ENCODE measurements around the gene FTCDNL1.

The FTCDNL1 gene

DNA sequence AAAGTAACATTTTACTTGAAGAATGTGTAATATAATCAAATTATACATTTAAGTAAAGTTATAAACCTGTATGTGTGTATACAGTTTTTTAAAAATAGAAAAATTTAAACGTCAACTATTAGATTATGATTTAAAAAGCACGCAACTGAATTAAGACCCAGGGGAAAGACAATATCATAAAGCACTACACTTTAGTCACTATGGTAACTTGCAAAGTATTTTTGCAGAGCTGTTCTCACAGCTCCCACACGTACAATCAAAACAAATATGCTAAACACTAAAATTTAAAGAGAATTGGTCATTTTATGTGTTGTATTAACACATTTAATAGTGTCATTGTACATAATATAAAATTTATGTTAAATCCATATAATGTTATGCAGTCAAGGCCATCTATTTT, 59.7 kb downstream of the FTCDNL1 start:
- no peak for DNase-seq (ENCODE audit: low read depth)

DNA sequence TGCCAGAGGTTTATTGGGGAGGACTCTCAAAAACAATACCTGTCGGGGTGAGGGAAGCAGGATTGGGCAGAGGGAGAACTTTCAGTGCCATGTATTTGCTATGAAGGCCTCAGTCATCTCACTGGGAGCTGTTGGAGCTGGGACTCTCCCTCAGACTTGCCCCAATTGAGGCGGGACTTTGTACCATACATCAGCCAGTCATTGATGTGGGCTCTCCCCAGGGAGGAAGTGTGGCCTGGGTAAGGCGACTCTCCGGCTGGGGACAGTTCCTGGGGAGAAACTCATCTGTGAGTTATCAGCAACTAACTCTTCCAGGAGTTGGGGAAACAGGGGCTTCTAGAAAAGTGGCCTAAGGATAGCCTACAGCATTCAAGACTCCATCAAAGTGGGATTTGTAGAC, 66.5 kb downstream of the FTCDNL1 start:
- no peak for DNase-seq (ENCODE audit: low read depth)

GRCh38 chr2:199779589-199779988, 71.4 kb downstream of the FTCDNL1 start:
- DNase-seq (ENCODE audit: low read depth): no peak

- no peak for DNase-seq (ENCODE audit: low read depth)
These were observed 72.3 kb downstream of the FTCDNL1 start for GRCh38 chr2:199778655-199779054.

DNA sequence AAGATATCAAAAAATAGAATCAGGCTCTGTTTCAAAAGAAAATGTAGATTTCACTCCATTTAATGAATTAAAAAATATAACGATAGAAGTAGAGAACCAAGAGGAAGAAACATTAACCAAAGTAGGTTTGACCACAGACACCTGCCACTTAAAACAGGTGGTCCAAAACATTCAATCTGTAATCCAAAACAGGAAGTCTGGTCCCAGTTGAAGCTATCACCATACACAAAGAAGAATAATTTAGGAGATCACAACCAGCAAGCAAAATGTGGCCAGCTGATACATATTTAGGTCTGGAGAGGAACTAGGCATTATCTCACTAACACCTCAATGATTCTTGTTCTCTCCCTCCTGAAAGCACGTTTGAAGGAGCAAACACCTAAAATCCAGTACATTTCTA, 73.1 kb downstream of the FTCDNL1 start:
- DNase-seq (ENCODE audit: low read depth): no peak

- no peak for DNase-seq (ENCODE audit: low read depth)
These were observed 73.7 kb downstream of the FTCDNL1 start for GRCh38 chr2:199777315-199777714.

DNA sequence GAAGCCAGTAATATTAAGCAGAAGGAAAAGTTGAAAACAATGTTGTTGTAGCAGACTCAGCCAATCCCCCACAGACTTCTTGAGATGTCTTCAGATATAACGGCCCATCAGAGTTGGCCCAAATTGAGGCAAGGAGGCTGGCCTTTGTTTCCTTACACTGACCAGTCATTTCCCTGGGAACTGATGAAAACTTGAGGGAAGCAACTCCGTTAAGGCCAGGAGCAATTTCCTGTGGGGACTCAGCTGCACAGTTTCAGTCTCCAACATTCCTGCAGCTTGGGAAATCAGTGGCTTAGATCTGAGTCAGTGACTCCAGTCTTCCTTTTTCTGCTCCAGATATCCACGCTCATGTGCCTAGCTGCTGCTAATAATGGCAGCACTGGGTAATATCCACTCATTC, 75.7 kb downstream of the FTCDNL1 start:
- no peak for DNase-seq (ENCODE audit: low read depth)

- no peak for DNase-seq (ENCODE audit: low read depth)
These were observed 78.7 kb downstream of the FTCDNL1 start for GRCh38 chr2:199772035-199772976.

GRCh38 chr2:199770716-199771115, 80.3 kb downstream of the FTCDNL1 start:
- DNase-seq (ENCODE audit: low read depth): no peak

GRCh38 chr2:199765646-199766045, 85.3 kb downstream of the FTCDNL1 start:
- DNase-seq (ENCODE audit: low read depth): no peak

DNA sequence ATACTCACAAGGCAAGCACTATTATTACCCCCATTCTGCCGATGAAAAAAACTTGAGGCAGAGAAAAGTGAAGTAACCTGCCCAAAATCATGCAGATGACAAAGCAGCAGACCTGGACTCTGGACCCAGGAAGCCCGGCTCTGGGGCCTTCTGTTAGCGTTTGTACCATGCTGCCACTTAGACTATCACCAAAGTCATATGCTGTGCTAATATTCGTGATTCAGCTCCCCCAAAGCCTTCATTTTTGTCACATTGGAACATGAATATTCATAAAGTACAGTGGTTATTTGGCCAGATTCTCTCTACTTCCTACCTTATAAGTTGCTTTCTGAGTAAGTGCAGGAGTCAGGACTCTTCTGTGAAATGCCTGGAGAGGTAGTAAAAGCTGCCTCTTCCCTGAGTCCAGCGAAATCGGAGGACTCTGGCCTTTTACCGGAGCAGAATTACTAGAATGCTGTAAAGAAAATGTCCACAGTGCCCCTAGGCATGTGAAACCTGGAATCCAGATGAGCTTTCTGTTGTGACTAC, 86.7 kb downstream of the FTCDNL1 start:
- no peak for DNase-seq (ENCODE audit: low read depth)

DNA sequence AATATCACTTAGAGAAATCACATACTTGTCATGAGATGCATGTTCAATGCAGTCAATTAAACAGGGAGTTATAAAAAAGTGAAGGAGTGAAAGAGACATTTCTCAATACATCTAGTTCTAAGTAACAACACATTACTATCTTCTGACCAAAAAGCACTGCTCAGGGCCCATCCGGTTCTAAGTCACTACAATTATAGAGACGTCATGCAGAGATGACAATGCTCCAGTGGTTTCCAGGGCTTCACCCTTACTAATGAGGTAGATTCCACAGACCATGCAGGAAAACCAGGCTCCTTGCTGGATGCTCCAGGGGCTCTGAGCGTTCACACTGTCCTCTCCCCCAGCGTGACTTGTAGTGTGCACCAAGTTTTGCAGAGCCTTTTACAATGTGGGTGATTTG, 88.0 kb downstream of the FTCDNL1 start:
- no peak for DNase-seq (ENCODE audit: low read depth)

GRCh38 chr2:199760574-199760973, 90.4 kb downstream of the FTCDNL1 start:
- no peak for DNase-seq (ENCODE audit: low read depth)

- no peak for DNase-seq (ENCODE audit: low read depth)
These were observed 93.6 kb downstream of the FTCDNL1 start for GRCh38 chr2:199757233-199757870.

GRCh38 chr2:199756743-199757142, 94.2 kb downstream of the FTCDNL1 start:
- no peak for DNase-seq (ENCODE audit: low read depth)

- DNase-seq (ENCODE audit: low read depth): no peak
These were observed 94.8 kb downstream of the FTCDNL1 start for GRCh38 chr2:199756211-199756610.

GRCh38 chr2:199754766-199755165, 96.2 kb downstream of the FTCDNL1 start:
- no peak for DNase-seq (ENCODE audit: low read depth)

DNA sequence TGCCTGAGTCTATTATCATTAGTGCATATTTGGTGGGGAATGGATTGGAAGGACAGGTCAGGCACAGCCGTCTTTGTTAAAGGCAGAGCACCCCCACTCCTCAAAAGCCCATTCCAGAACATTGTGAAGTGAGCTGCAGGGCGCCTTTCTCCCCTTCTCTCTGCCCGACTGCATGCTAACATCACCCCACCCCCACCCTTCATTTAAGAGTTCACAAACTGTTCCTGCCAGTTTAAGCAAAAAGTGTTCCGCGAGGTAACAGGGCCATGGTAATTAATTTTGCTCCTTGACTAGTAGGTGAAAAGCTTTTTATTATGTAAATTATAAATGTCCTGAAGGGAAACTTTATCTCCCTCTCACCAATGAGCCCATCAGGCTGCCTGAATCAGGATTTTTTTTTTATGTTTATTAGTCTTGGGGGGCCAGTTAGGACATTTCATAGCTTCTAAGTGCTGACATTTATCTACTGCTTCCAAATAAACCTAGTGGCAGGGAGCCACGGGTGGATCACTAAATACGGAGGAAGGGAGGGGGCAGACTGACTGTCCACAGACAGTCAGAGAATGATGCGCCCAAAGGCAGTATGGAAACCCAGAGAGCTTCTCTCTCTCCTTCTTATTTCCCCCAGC, 99.4 kb downstream of the FTCDNL1 start:
- DNase-seq (ENCODE audit: low read depth): no peak

DNA sequence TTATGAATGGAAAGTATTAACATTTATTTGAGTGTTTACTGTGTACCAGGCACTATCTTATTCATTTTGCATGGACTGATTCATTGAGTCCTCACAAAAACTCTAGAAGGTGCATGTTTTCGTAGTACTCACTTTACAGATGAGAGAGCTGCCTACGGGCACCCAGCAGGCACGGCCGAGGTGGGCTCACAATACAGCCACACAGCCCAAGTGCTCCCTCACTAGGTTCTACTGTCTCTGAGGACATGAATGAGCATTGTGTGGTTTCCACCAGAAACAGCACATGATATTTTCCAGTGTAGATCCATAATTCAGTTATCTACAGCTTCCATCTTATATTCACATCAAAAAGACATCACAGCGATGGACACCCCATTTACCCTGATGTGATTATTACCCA, 101.4 kb downstream of the FTCDNL1 start:
- DNase-seq (ENCODE audit: low read depth): no peak

DNA sequence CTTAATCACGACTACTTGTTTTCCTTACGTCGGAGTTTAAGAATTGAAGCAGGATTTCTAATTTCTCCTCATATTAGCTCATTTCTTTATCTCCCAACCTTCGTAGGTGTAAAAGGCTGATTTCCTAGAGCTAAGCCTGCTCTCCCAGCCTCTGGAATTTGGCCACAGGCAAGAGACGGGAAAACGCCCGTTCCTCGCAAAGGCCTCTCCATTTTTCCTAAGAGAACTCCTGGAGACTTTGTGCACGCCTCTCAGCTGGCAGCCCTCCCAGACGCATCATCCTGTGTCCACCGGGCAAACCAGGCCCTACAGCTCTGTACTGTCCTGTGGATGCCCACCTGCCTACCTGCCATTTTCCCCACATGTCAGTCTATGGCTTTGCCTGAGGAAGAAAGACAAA, 106.3 kb downstream of the FTCDNL1 start:
- DNase-seq (ENCODE audit: low read depth): no peak

DNA sequence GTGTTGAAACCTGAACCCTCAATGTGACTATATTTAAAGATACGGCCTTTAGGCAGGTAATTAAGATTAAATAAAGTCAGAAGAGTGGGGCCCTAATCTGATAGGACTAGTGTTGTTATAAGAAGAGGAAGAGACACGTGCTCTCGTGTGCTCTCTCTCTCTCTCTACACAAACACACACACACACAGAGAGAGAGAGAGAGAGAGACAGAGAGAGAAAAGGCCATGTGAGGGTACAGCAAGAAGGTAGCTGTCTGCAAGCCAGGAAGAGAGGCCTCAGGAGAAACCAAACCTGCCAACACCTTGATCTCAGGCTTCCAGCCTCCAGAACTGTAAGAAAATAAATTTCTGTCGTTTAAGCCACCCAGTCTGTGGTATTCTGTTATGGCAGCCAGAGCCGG, 106.7 kb downstream of the FTCDNL1 start:
- DNase-seq (ENCODE audit: low read depth): no peak

DNA sequence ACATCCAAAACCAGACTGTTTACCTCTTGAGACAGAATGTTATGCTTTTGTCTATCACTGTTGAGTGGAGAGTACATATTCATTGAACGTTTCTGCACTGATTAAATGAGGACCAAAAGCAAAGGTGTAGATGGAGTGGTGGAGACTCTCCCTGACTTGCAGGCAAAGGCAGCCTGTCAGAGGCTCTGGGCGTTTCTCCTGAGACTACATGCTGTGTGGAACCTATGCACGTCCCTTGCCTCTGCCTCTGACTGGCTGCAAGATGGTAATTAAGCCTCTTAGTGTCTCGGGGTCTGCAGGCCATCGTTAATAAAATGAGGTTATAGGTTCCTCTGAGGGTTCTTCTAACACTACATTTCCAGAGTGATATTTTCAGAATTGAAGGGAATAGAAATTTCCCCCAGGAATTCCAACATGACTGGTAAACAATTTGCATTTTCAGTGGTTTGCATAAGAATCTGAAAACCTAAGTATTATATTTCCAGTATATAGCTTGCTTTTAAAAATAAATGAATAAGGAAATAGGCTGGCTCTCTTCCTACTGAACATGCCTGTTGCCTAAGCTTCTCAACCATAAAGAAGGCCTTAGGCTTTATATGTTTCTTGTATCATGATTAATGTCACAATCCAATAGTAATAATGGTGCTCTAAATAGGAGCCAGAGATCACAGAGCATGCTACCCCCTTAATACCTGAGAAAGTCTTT, 107.4 kb downstream of the FTCDNL1 start:
- no peak for DNase-seq (ENCODE audit: low read depth)

All from activated T-helper 1 cell treated with Interleukin-2 at 50 U/mL for 16 hours (primary cell).